Measurements from ENCODE around the gene TP53BP2.

- TF ChIP-seq CTCF (conservative IDR thresholded peaks at IDR 0.05): no peak
- no peak for TF ChIP-seq ZFX (IDR thresholded peaks at IDR 0.05)
Observed at GRCh38 chr1:223792046-223792445, 53.7 kb downstream of the TP53BP2 start.

All from C4-2B (cell line).